ENCODE measurements around the gene POLDIP2.
A peak's percentile ranks its signal among the peaks of the same experiment; 100 is the strongest.
"Not testable (repeated sequence)": the region's sequence is repeated elsewhere in the genome, so short reads cannot be mapped to it uniquely, and the experiment has no call there.

POLDIP2 gene

GRCh38 chr17:28346199-28346580, 11.1 kb downstream of the POLDIP2 start:
- Histone ChIP-seq H3K36me3 (ENCODE audit: insufficient read depth, low read length) (peaks cover 87% of the 10 kb centered on the region), H3K4me1 (ENCODE audit: insufficient read depth, low read length) (peaks cover 25% of the 10 kb centered on the region), H2AFZ (ENCODE audit: low read depth, low read length) (no peak overlapping the region), H3K9me3 (ENCODE audit: low read length) (no peaks in the 10 kb centered on the region), H3K4me3 (ENCODE audit: low read length) (no peak overlapping the region), H3K27me3 (ENCODE audit: insufficient read depth, low read length) (no peaks in the 10 kb centered on the region)

- Histone ChIP-seq H3K4me3 (ENCODE audit: low read length) (no peak overlapping the region), H3K36me3 (ENCODE audit: insufficient read depth, low read length) (peaks cover 87% of the 10 kb centered on the region), H3K27me3 (ENCODE audit: insufficient read depth, low read length) (no peaks in the 10 kb centered on the region), H3K9me3 (ENCODE audit: low read length) (no peaks in the 10 kb centered on the region), H3K4me1 (ENCODE audit: insufficient read depth, low read length) (peaks cover 25% of the 10 kb centered on the region), H2AFZ (ENCODE audit: low read depth, low read length) (no peak overlapping the region)
These were observed 11.7 kb downstream of the POLDIP2 start for GRCh38 chr17:28345419-28346198.

GRCh38 chr17:28344435-28344901, 12.9 kb downstream of the POLDIP2 start:
- H3K36me3 ChIP-seq (ENCODE audit: insufficient read depth, low read length), result peaks cover 87% of the 10 kb centered on the region

DNA sequence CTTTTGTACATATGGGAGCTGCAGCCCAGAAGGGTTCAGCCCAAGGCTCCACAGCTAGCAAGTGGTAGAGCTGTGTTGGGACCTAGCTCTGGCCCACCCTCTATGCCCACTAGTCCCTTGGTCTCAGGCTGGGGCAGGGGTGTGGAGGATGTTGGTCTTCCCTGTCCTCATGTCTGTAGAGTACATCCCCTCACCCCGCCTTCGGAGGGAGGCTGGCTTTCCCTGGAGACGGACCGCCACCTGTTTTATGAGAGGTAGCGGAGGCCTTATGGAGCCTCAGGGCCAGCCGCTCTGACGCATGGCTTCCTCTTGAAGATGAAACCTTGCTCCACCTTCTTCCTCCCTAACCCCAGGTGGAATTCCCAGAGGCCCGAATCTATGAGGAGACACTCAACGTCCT, 13.3 kb downstream of the POLDIP2 start:
- Histone ChIP-seq H3K27me3 (ENCODE audit: insufficient read depth, low read length) (no peaks in the 10 kb centered on the region), H2AFZ (ENCODE audit: low read depth, low read length) (no peak overlapping the region), H3K9me3 (ENCODE audit: low read length) (no peaks in the 10 kb centered on the region), H3K36me3 (ENCODE audit: insufficient read depth, low read length) (peaks cover 89% of the 10 kb centered on the region), H3K4me3 (ENCODE audit: low read length) (no peak overlapping the region), H3K4me1 (ENCODE audit: insufficient read depth, low read length) (peaks cover 25% of the 10 kb centered on the region)

More at GRCh38 chr17:28344435-28344901, 12.9 kb downstream of the POLDIP2 start:
- Histone ChIP-seq H3K4me1 (ENCODE audit: insufficient read depth, low read length) (peaks cover 25% of the 10 kb centered on the region), H2AFZ (ENCODE audit: low read depth, low read length) (no peak overlapping the region), H3K9me3 (ENCODE audit: low read length) (no peaks in the 10 kb centered on the region), H3K27me3 (ENCODE audit: insufficient read depth, low read length) (no peaks in the 10 kb centered on the region), H3K4me3 (ENCODE audit: low read length) (no peak overlapping the region)

GRCh38 chr17:28343491-28343932, 13.8 kb downstream of the POLDIP2 start:
- Histone ChIP-seq H2AFZ (ENCODE audit: low read depth, low read length) (no peak overlapping the region), H3K9me3 (ENCODE audit: low read length) (no peaks in the 10 kb centered on the region), H3K27me3 (ENCODE audit: insufficient read depth, low read length) (no peaks in the 10 kb centered on the region), H3K36me3 (ENCODE audit: insufficient read depth, low read length) (peaks cover 84% of the 10 kb centered on the region), H3K4me3 (ENCODE audit: low read length) (no peak overlapping the region), H3K4me1 (ENCODE audit: insufficient read depth, low read length) (peaks cover 25% of the 10 kb centered on the region)

- peaks cover 21% of the 10 kb centered on the region for H3K4me1 ChIP-seq (ENCODE audit: insufficient read depth, low read length)
- no peak overlapping the region for H2AFZ ChIP-seq (ENCODE audit: low read depth, low read length)
- no peaks in the 10 kb centered on the region for H3K9me3 ChIP-seq (ENCODE audit: low read length)
- no peak overlapping the region for H3K4me3 ChIP-seq (ENCODE audit: low read length)
- no peaks in the 10 kb centered on the region for H3K27me3 ChIP-seq (ENCODE audit: insufficient read depth, low read length)
- H3K36me3 ChIP-seq (ENCODE audit: insufficient read depth, low read length), result peaks cover 73% of the 10 kb centered on the region
These were observed 15.0 kb downstream of the POLDIP2 start for GRCh38 chr17:28342313-28342712.

GRCh38 chr17:28341516-28341915, 15.8 kb downstream of the POLDIP2 start:
- Histone ChIP-seq H3K4me1 (ENCODE audit: insufficient read depth, low read length) (peaks cover 18% of the 10 kb centered on the region), H3K9me3 (ENCODE audit: low read length) (no peaks in the 10 kb centered on the region), H2AFZ (ENCODE audit: low read depth, low read length) (no peak overlapping the region), H3K36me3 (ENCODE audit: insufficient read depth, low read length) (peaks cover 65% of the 10 kb centered on the region), H3K27me3 (ENCODE audit: insufficient read depth, low read length) (no peaks in the 10 kb centered on the region), H3K4me3 (ENCODE audit: low read length) (no peak overlapping the region)

DNA sequence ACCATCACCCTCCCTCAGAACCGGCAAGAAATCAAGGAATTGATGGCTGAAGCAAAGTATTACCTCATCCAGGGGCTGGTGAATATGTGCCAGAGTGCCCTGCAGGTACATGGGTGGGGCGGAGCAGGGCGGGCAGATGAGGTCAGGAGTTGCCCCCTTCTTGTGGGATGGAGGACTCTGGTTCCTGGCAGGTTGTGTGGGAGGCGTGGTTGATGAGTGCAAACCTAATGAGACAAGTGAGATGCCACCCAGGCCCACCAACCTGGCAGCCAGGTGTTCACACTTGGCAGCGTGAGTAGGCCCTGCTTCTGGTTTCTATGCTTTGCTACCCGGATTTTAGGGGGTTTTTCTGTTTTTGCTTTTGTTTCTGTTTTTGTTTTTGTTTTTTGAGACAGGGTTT, 17.0 kb downstream of the POLDIP2 start:
- H2AFZ ChIP-seq (ENCODE audit: low read depth, low read length), result no peak overlapping the region
- H3K4me1 ChIP-seq (ENCODE audit: insufficient read depth, low read length), result peaks cover 8% of the 10 kb centered on the region
- H3K4me3 ChIP-seq (ENCODE audit: low read length), result no peak overlapping the region
- no peaks in the 10 kb centered on the region for H3K27me3 ChIP-seq (ENCODE audit: insufficient read depth, low read length)
- H3K36me3 ChIP-seq (ENCODE audit: insufficient read depth, low read length), result peaks cover 56% of the 10 kb centered on the region
- no peaks in the 10 kb centered on the region for H3K9me3 ChIP-seq (ENCODE audit: low read length)

- Histone ChIP-seq H3K4me3 (ENCODE audit: low read length) (no peak overlapping the region), H3K9me3 (ENCODE audit: low read length) (no peaks in the 10 kb centered on the region), H2AFZ (ENCODE audit: low read depth, low read length) (no peak overlapping the region), H3K4me1 (ENCODE audit: insufficient read depth, low read length) (peaks cover 11% of the 10 kb centered on the region), H3K36me3 (ENCODE audit: insufficient read depth, low read length) (peaks cover 49% of the 10 kb centered on the region), H3K27me3 (ENCODE audit: insufficient read depth, low read length) (no peaks in the 10 kb centered on the region)
These were observed 17.9 kb downstream of the POLDIP2 start for GRCh38 chr17:28339431-28339830.

GRCh38 chr17:28338769-28339212, 18.5 kb downstream of the POLDIP2 start:
- H2AFZ ChIP-seq (ENCODE audit: low read depth, low read length); H3K27me3 ChIP-seq (ENCODE audit: insufficient read depth, low read length); H3K4me3 ChIP-seq (ENCODE audit: low read length); H3K9me3 ChIP-seq (ENCODE audit: low read length): not testable (repeated sequence)
- Histone ChIP-seq H3K4me1 (ENCODE audit: insufficient read depth, low read length) (peaks cover 18% of the 10 kb centered on the region), H3K36me3 (ENCODE audit: insufficient read depth, low read length) (peaks cover 43% of the 10 kb centered on the region)

DNA sequence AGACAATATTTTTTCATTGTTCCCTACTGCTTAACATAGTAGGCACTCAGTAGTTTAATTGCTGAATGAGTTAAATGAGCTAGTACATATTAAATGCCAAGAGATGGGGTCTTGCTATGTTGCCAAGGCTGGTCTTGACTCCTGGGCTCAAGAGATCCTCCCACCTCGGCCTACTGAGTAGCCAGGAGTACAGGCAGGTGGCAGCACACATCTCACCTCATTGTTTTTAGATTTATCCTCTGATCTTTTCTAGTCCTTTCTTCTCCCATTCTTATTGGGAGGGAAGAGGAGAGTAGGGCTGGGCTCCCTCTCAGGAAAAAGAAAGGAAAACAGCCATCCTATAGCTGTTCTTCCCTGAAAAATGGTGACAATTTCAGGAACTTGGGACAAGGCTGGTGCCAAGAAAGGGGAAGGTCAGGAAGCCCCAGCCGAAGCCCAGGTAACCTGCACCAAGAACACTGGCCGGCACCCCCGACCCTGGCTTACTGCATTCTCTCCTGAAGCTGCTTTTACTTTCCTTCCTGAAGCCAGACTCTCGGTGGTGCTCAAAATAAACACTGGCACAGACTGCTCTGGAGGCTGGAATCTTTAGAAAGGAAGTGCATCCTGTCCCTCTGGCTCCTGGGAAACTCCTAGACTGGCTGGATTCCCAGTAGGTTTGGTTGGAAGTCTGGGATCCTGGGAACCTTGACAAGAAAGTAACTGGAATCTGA, 19.1 kb downstream of the POLDIP2 start:
- no peak overlapping the region for H2AFZ ChIP-seq (ENCODE audit: low read depth, low read length)
- H3K36me3 ChIP-seq (ENCODE audit: insufficient read depth, low read length), result peaks cover 37% of the 10 kb centered on the region

GRCh38 chr17:28335959-28336871, 21.1 kb downstream of the POLDIP2 start:
- Histone ChIP-seq H3K4me1 (ENCODE audit: insufficient read depth, low read length) (peaks cover 18% of the 10 kb centered on the region), H3K9me3 (ENCODE audit: low read length) (no peaks in the 10 kb centered on the region), H3K4me3 (ENCODE audit: low read length) (peak overlapping the region; percentile 64), H3K36me3 (ENCODE audit: insufficient read depth, low read length) (peaks cover 26% of the 10 kb centered on the region), H2AFZ (ENCODE audit: low read depth, low read length) (peak overlapping the region; percentile 21), H3K27me3 (ENCODE audit: insufficient read depth, low read length) (no peaks in the 10 kb centered on the region)

More for the DNA sequence above, 19.1 kb downstream of the POLDIP2 start:
- Histone ChIP-seq H3K27me3 (ENCODE audit: insufficient read depth, low read length) (no peaks in the 10 kb centered on the region), H3K9me3 (ENCODE audit: low read length) (no peaks in the 10 kb centered on the region), H3K4me3 (ENCODE audit: low read length) (no peak overlapping the region), H3K4me1 (ENCODE audit: insufficient read depth, low read length) (peaks cover 18% of the 10 kb centered on the region)
